ENCODE data around the gene RFNG. TPM values are rescaled to one million over a fixed set of nuclear protein-coding genes. Genes with fewer than 3 reads are reported as not detected.

Gene RFNG
- total RNA-seq, 6 experiments from 2014 or later: 29.9 to 53.3 (median 43.7) TPM

DNA sequence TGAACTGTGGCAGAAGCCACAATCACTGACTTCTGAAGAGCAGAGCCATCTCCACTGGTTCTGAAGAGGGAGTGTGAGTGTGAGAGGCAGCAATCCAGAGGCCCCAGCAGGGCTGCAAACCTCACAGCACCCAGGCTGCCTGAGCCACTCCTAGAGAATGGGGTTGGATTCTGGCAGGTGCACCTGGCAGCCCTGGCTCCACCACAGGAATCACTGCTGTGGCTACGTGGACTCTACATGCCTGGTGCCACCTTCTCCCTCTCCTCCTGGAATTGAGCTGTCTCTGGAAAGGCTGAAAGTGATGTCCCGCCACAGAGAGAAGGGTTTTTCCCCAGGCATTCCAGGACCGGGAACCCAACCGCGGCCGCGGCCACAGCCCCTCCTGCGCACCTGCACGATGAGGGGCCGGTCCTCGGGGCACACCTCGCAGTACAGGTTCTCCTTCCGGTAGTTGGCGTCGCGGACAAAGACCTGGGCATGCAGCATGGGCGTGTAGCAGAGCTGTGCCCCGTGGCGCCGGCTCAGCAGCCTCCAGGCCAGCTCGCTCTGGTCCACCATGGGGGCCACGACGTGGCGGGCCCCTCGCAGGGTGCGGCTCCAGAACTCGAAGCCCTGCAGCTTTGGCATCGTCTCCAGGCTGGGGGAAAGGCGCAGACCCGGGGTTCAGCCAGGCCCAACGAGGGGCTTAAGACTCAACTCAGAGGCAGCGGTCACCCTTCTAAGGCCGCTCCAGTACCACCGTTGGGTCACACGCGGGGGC lies 13.0 kb upstream of the RFNG start:
- Histone ChIP-seq H3K9me3 (no peaks in the 10 kb centered on the region), H3K36me3 (peaks cover 0 to 28% (median 4%) of the 10 kb centered on the region in 4 donors), H3K4me3 (peak overlapping the region; percentile 76 to 89 (median 87)), H3K4me1 (peaks cover 0 to 17% (median 6%) of the 10 kb centered on the region in 4 donors), H3K27ac (peak overlapping the region in 2 of 3 donors; percentile 66), H3K27me3 (no peaks in the 10 kb centered on the region)
- peak; percentile 50 to 61 (median 58) for ATAC-seq
- TF ChIP-seq, protein P1, sequence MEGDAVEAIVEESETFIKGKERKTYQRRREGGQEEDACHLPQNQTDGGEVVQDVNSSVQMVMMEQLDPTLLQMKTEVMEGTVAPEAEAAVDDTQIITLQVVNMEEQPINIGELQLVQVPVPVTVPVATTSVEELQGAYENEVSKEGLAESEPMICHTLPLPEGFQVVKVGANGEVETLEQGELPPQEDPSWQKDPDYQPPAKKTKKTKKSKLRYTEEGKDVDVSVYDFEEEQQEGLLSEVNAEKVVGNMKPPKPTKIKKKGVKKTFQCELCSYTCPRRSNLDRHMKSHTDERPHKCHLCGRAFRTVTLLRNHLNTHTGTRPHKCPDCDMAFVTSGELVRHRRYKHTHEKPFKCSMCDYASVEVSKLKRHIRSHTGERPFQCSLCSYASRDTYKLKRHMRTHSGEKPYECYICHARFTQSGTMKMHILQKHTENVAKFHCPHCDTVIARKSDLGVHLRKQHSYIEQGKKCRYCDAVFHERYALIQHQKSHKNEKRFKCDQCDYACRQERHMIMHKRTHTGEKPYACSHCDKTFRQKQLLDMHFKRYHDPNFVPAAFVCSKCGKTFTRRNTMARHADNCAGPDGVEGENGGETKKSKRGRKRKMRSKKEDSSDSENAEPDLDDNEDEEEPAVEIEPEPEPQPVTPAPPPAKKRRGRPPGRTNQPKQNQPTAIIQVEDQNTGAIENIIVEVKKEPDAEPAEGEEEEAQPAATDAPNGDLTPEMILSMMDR (IDR thresholded peaks at IDR 0.05): no peak
- TF ChIP-seq POLR2A (IDR thresholded peaks at IDR 0.05): no peak
- intact Hi-C loops (cut with DNase I): no loop called here
- no CpG with 5 or more reads among the region's 36 CpGs for WGBS (ENCODE audit: insufficient coverage, low coverage, low lambda C conversion rate, missing lambda C conversion rate)
- DNase-seq: no peak

DNA sequence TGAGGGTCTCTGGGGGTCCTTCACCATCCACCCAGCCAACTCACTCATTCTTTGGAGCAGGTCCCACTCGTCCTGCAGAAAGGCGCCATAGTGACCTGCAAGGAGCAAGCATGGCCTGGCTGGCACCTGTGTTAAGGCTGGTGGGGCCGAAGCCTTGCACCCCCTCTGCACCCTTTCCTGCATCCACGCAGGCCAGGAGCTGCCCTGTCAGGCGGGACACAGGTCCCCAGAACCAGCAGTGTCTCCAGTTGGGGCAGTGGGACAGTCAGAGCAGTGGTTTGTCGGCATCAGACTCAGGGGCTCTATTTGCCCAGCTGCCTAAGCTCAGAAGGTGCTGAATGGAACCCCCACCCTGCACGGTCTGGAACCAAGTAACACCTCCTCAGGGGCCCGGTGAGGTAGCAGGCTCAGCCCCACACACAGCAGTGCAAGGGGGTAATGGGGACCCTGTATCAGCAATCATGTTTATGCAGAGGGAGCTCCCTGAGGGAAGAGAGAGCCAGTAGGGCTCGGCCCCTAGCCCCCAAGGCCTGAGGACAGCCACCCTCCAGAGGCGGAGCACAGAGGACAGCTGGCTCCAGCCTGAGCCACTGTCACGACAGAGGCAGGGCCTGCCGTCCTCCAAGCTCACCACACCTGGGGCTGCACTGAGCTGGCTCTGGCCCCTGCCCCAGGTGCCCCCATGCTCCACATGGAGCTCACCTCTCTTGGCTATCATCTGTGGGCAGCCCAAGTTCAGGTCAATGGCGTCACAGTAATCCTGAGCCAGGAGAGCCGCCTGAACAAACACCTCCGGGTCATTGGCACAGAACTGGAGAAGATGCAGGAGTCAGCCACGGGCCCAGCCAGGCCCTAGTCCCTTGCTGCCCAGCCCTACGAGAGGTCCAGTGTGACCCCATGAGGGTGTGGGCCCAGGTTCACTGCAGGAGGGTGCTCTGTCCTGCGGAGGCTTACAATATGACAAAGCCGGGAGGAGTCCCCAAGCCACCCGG lies 12.1 kb upstream of the RFNG start:
- DNase-seq: peak in 2 of 3 donors; percentile 79 to 82
- Histone ChIP-seq H3K4me3 (peak overlapping the region; percentile 76 to 89 (median 87)), H3K9me3 (no peaks in the 10 kb centered on the region), H3K4me1 (peaks cover 0 to 17% (median 6%) of the 10 kb centered on the region in 4 donors), H3K27ac (peak overlapping the region in 1 of 3 donors; percentile 66), H3K36me3 (peaks cover 0 to 34% (median 4%) of the 10 kb centered on the region in 4 donors), H3K27me3 (no peaks in the 10 kb centered on the region)
- intact Hi-C loops (cut with DNase I): no loop called here
- peak; percentile 51 to 78 (median 59) for ATAC-seq
- TF ChIP-seq POLR2A (IDR thresholded peaks at IDR 0.05): no peak
- WGBS (ENCODE audit: insufficient coverage, low coverage, low lambda C conversion rate, missing lambda C conversion rate): no CpG with 5 or more reads among the region's 20 CpGs

DNA sequence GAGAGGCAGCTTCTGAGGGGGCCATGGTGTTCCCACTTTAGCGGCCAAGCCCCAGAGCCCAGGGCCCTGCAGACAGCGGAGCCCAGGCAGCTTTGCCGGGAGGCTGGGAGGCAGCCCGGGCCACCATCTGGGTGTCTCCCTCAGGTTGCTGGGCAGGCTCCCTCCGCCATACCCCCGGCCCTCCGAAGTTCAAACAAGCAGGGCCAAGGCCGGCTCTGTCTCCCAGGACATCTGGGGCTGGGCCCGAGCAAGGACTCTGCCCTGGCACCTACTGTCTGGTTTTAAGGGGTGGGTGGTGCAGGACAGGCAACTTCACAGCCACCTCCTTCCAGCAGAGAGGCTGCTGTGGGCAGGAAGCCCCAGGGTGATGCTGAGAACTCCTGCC lies 11.4 kb upstream of the RFNG start:
- no CpG with 5 or more reads among the region's 9 CpGs for WGBS (ENCODE audit: insufficient coverage, low coverage, low lambda C conversion rate, missing lambda C conversion rate)
- peaks cover 0 to 35% (median 4%) of the 10 kb centered on the region in 4 donors for H3K36me3 ChIP-seq

DNA sequence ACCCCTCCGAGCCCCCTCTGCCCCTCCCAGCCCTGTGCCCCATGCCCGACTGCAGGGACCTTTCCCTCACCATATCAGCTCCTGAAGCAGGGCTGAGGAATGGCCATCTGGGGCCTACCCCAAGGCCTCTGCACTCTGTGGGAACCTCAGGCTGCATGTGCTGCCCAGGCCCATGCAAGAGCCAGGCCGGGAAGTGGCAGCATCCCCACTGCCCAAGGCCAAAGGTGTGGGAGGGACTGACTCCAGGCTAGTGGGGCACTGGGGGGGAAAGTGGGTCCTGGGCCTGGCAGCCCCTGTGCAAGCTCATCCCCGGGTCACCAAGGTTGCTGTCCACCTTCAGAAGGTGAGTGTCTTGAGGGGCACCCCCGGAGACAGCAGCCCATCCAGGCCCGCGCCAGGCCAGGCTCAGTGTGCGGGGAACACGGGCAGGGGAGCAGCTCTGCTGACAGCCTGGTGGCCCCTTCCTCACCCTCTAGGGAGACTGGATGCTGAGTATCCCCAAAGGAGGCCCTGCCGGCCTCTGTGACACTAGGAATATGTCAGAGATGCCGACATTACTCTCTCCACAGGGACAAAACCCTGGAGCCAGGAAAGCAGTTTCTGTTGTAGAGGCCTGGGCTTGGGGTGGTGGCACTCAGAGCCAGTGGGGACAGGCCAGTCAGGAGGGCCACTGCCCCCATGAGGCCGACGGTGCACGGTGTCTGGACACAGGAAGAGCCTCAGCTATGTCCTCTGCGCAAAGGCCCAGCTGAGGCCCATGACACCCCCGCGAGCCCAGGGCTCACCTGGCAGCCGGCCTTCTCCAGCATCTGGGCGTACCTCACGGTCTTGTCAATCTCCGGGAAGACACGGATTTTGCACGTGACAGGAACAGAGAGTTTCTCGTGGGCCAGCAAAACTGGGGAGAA lies 10.7 kb upstream of the RFNG start:
- Histone ChIP-seq H3K27me3 (no peaks in the 10 kb centered on the region), H3K27ac (no peak overlapping the region), H3K36me3 (peaks cover 0 to 42% (median 4%) of the 10 kb centered on the region in 4 donors), H3K4me1 (peaks cover 0 to 17% (median 6%) of the 10 kb centered on the region in 4 donors), H3K9me3 (no peaks in the 10 kb centered on the region), H3K4me3 (no peak overlapping the region)
- peak in 1 of 3 donors; percentile 44 for DNase-seq
- intact Hi-C loops (cut with DNase I): no loop called here
- TF ChIP-seq POLR2A (IDR thresholded peaks at IDR 0.05): no peak
- TF ChIP-seq, protein P1 (IDR thresholded peaks at IDR 0.05): peak in 1 of 4 donors; percentile 5
- ATAC-seq: no peak
- WGBS (ENCODE audit: insufficient coverage, low coverage, low lambda C conversion rate, missing lambda C conversion rate): 78% methylated on average over 4 of the region's 24 CpGs

More for the DNA sequence above, 11.4 kb upstream of the RFNG start:
- intact Hi-C loops (cut with DNase I): no loop called here
- ATAC-seq (no peak), DNase-seq (no peak)
- no peaks in the 10 kb centered on the region for H3K9me3 ChIP-seq
- H3K4me1 ChIP-seq: peaks cover 0 to 17% (median 6%) of the 10 kb centered on the region in 4 donors
- no peak overlapping the region for H3K4me3 ChIP-seq
- TF ChIP-seq, protein P1 (IDR thresholded peaks at IDR 0.05): no peak
- TF ChIP-seq POLR2A (IDR thresholded peaks at IDR 0.05): no peak
- H3K27ac ChIP-seq: no peak overlapping the region
- no peaks in the 10 kb centered on the region for H3K27me3 ChIP-seq

Data from right lobe of liver (tissue), 6 donors.